OCI-LY3 (cell line): Measurements from ENCODE around the gene GTF2IRD1.
A peak's percentile ranks its signal among the peaks of the same experiment; 100 is the strongest.

Experiments used
- H2AFZ ChIP-seq: fragments of 200-600, 300-600 bp; shearing (Covaris generic); 2 replicates; pipeline ENCODE4 v1.6.0; 2014; ENCODE audit warnings: antibody characterized with exemption, low read depth, low read length
- H3K27ac ChIP-seq: fragments of 200-600, 300-600 bp; sonication (generic); 2 replicates; pipeline ENCODE4 v1.5.1; 2014; ENCODE audit warnings: mild to moderate bottlenecking, low read length, moderate library complexity, mixed read lengths
- H3K27me3 ChIP-seq: fragments of 200-600, 300-600 bp; sonication (generic); 2 replicates; pipeline ENCODE4 v1.6.1; 2014; ENCODE audit warnings: low read depth, low read length, mixed read lengths
- H3K36me3 ChIP-seq: fragments of 200-600, 300-600 bp; sonication (generic); replicated peaks from 2 replicates; pipeline ENCODE3; 2014; ENCODE audit warnings: low read depth, low read length, mixed read lengths
- H3K4me1 ChIP-seq: fragments of 300-600, 200-600 bp; sonication (generic); 2 replicates; pipeline ENCODE4 v1.6.1; 2014; ENCODE audit warnings: low read length, mixed read lengths
- H3K4me2 ChIP-seq: fragments of 200-600, 300-600 bp; sonication (generic); 2 replicates; pipeline ENCODE4 v1.6.1; 2014; ENCODE audit warnings: low read length, mixed read lengths
- H3K4me3 ChIP-seq: fragments of 300-600, 200-600 bp; sonication (generic); 2 replicates; pipeline ENCODE4 v1.5.1; 2014; ENCODE audit warnings: antibody characterized with exemption, mild to moderate bottlenecking, low read length, moderate library complexity
- H3K79me2 ChIP-seq: fragments of 300-600, 200-600 bp; shearing (Covaris generic); 2 replicates; pipeline ENCODE4 v1.6.1; 2014; ENCODE audit warnings: mild to moderate bottlenecking, low read length, mixed read lengths
- H3K9ac ChIP-seq: fragments of 300-600, 200-600 bp; shearing (Covaris generic); 2 replicates; pipeline ENCODE4 v1.6.0; 2014; ENCODE audit warnings: mild to moderate bottlenecking, low read length, moderate library complexity
- H3K9me3 ChIP-seq: fragments of 200-600, 300-600 bp; shearing (Covaris generic); 2 replicates; pipeline ENCODE4 v1.6.1; 2014; ENCODE audit warnings: low read length, mixed read lengths; ENCODE audit not compliant: insufficient read depth
- H4K20me1 ChIP-seq: fragments of 200-600, 300-600 bp; sonication (generic); 2 replicates; pipeline ENCODE4 v1.6.1; 2016; ENCODE audit warnings: low read length, mixed read lengths; ENCODE audit not compliant: insufficient read depth
- EZH2phosphoT487 ChIP-seq: fragments of 200-600 bp; shearing (Covaris generic); IDR thresholded peaks from 2 replicates; pipeline ENCODE4 v1.6.1; 2018; ENCODE audit warnings: antibody characterized with exemption, mixed run types, low read depth
- TF ChIP-seq, protein P1 (sequence below): fragments of 200-600, 300-600 bp; sonication (generic); IDR thresholded peaks from 2 replicates; pipeline ENCODE4 v1.5.1; 2014; ENCODE audit warnings: antibody characterized with exemption, low read length, low read depth

The GTF2IRD1 gene

DNA sequence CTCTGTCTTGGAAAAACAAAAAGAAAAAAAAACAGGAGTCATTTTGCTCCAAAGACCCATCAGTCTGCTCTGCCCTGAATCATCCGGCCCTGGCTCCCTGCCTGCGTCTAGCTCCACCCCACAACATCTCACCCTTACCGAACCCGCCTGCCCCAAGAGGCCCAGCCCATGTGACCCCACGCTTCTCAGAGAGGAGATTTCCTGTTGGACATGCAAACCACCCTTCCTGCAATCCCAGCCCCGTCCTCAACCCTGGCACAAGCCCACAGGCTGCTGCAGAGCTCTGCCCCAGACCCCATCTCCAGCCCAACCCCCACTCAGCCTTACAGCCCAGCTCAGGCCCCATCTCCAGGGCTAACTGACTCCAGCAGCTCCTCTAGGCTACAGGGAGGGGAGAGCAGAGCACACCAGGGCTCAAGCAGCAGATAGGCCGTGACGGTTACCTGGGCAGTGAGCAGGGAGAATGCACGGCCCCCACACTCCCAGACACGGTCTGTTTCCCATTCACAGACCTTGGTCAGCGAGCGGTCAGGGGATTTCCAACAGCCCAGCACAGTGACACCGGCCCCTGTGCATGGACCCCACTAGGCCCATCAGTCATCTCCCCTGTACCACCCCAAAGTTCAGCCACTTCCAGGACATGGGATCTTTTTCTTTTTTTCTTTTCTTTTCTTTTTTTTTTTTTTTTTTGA is 133.9 kb downstream of the GTF2IRD1 start:
- Histone ChIP-seq H3K27me3 (no peaks in the 10 kb centered on the region), H3K4me2 (peak overlapping the region; percentile 63), H2AFZ (peak overlapping the region; percentile 94), H3K79me2 (no peaks in the 10 kb centered on the region), H3K4me1 (peaks cover 8% of the 10 kb centered on the region), H3K27ac (no peak overlapping the region), H3K9me3 (no peaks in the 10 kb centered on the region), H3K36me3 (no peaks in the 10 kb centered on the region), H3K4me3 (peak overlapping the region; percentile 50), H3K9ac (peak overlapping the region; percentile 39; the same call in 1 of the 2 replicates), H4K20me1 (no peaks in the 10 kb centered on the region)
- no peak for TF ChIP-seq EZH2phosphoT487
- TF ChIP-seq, protein P1, sequence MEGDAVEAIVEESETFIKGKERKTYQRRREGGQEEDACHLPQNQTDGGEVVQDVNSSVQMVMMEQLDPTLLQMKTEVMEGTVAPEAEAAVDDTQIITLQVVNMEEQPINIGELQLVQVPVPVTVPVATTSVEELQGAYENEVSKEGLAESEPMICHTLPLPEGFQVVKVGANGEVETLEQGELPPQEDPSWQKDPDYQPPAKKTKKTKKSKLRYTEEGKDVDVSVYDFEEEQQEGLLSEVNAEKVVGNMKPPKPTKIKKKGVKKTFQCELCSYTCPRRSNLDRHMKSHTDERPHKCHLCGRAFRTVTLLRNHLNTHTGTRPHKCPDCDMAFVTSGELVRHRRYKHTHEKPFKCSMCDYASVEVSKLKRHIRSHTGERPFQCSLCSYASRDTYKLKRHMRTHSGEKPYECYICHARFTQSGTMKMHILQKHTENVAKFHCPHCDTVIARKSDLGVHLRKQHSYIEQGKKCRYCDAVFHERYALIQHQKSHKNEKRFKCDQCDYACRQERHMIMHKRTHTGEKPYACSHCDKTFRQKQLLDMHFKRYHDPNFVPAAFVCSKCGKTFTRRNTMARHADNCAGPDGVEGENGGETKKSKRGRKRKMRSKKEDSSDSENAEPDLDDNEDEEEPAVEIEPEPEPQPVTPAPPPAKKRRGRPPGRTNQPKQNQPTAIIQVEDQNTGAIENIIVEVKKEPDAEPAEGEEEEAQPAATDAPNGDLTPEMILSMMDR = no peak

DNA sequence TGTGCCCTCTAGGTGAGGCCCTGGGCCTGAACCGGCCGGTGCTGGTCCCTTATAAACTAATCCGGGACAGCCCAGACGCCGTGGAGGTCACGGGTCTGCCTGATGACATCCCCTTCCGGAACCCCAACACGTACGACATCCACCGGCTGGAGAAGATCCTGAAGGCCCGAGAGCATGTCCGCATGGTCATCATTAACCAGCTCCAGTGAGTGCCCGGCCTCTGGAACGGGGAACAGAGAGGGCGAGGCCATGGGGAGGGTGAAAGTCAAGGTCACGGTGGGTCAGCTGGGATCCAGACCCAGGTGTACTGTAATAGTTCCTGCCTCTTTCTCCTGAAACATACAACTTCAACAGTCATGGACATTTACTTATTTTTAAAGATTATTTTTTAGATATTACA is 137.1 kb downstream of the GTF2IRD1 start:
- Histone ChIP-seq H2AFZ (no peak overlapping the region), H3K36me3 (no peaks in the 10 kb centered on the region), H3K9me3 (no peaks in the 10 kb centered on the region), H4K20me1 (no peaks in the 10 kb centered on the region), H3K27me3 (no peaks in the 10 kb centered on the region), H3K79me2 (no peaks in the 10 kb centered on the region), H3K4me2 (no peak overlapping the region), H3K4me1 (peaks cover 18% of the 10 kb centered on the region), H3K9ac (no peak overlapping the region), H3K27ac (no peak overlapping the region), H3K4me3 (no peak overlapping the region)
- TF ChIP-seq, protein P1 = no peak
- TF ChIP-seq EZH2phosphoT487 = no peak

DNA sequence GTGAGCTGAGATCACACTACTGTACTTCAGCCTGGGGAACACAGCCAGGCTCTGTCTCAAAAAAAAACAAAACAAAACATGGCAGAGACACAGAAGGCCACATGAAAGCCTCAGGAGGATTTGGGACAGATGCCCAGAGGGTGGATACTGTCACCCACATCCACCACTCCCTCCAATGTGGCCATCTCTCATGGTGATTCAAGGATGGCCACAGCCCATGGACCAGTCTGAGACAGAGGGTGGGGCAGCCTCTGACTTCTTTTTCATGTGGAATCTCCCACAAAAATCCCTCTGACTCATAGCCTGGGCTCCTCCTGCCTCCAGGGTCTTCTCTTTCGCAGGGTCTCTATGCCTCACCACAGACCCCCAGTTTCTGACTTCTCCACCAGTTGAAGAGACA is 144.9 kb downstream of the GTF2IRD1 start:
- H3K9ac ChIP-seq = no peak overlapping the region; the same call in 1 of the 2 replicates
- H3K4me2 ChIP-seq = peak overlapping the region; percentile 46; the same call in 1 of the 2 replicates
- H4K20me1 ChIP-seq = no peaks in the 10 kb centered on the region
- no peaks in the 10 kb centered on the region for H3K36me3 ChIP-seq
- H3K79me2 ChIP-seq = no peaks in the 10 kb centered on the region
- no peak overlapping the region; the same call in 1 of the 2 replicates for H3K4me3 ChIP-seq
- TF ChIP-seq, protein P1 = no peak
- no peak for TF ChIP-seq EZH2phosphoT487
- H2AFZ ChIP-seq = no peak overlapping the region
- no peaks in the 10 kb centered on the region for H3K27me3 ChIP-seq
- no peaks in the 10 kb centered on the region for H3K9me3 ChIP-seq
- H3K27ac ChIP-seq = no peak overlapping the region
- H3K4me1 ChIP-seq = peaks cover 28% of the 10 kb centered on the region

DNA sequence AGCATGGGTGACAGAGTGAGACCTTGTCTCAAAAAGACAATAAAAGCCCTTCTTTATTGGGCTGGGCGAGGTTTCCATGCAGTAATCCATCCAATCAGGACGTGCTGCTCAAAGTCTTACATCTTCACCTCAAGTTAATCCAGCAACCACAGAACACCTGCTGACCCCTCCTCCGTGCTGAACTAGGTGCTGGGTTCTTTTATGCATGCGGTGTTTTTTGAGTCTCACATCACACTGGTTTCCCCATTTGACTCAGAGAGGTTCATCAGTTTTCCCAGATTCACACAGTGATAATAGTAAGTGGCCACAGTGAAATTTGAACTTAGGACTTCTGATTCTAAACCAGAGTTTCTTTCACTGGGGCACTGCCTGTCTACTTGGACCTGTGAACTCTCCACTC is 145.5 kb downstream of the GTF2IRD1 start:
- no peak overlapping the region for H3K27ac ChIP-seq

More for the DNA sequence above, 145.5 kb downstream of the GTF2IRD1 start:
- Histone ChIP-seq H3K9me3 (no peaks in the 10 kb centered on the region), H3K79me2 (no peaks in the 10 kb centered on the region), H3K9ac (no peak overlapping the region; the same call in 1 of the 2 replicates), H2AFZ (no peak overlapping the region), H3K4me3 (peak overlapping the region; percentile 7; the same call in 1 of the 2 replicates), H3K36me3 (no peaks in the 10 kb centered on the region), H3K27me3 (no peaks in the 10 kb centered on the region), H3K4me1 (peaks cover 28% of the 10 kb centered on the region), H3K4me2 (peak overlapping the region; percentile 46), H4K20me1 (no peaks in the 10 kb centered on the region)
- TF ChIP-seq EZH2phosphoT487 = no peak
- TF ChIP-seq, protein P1 = no peak
